ENCODE results near the gene ZBTB46. TPM values are rescaled to one million over a fixed set of nuclear protein-coding genes. Genes with fewer than 3 reads are reported as not detected.

ZBTB46 gene
- total and polyA plus RNA-seq, 10 of the 15 experiments (the other 5 are each of a cell fraction or from before 2014, with no cell fraction given): 0.15 to 0.92 (median 0.34) TPM

DNA sequence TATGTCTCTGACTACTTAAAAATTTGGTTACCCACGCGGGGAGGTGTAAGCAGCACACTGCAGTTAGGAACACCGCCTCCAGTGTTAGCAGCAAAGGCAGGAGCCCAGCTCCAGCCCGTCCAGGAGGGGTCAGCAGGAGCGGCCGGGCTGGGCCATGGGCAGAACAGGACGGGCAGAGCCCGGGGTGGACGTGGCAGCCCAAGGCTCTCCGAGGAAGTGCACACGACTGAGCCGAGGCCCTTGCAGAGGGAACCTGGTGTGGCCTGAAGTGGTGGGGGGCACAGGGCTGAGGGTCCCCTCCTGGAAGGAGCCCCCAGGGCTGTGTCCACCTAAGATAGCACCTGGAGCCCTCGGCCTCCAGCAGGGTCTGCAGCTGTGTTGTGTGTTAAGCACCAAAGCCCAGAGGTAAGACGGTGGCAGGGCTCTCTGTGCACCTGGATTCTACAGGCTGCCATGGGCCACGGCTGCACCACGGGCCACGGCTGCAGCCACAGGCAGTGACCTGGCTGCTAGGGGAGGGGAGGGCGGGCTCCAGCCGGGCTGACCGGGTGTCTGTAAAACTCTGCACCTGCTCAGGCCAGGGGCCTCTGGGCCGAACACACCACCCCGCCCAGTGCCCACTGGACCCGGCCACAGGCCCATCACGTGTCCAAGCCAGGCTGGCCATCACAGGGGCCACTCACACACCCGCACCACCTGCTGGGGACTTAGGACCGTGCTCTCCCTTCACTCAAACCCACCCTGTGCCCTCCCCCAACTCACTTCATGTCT is 84.9 kb downstream of the ZBTB46 start (continued):
- TF ChIP-seq, protein P1, sequence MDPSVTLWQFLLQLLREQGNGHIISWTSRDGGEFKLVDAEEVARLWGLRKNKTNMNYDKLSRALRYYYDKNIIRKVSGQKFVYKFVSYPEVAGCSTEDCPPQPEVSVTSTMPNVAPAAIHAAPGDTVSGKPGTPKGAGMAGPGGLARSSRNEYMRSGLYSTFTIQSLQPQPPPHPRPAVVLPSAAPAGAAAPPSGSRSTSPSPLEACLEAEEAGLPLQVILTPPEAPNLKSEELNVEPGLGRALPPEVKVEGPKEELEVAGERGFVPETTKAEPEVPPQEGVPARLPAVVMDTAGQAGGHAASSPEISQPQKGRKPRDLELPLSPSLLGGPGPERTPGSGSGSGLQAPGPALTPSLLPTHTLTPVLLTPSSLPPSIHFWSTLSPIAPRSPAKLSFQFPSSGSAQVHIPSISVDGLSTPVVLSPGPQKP (IDR thresholded peaks at IDR 0.05; ENCODE audit: low read depth, low read length): no peak

DNA sequence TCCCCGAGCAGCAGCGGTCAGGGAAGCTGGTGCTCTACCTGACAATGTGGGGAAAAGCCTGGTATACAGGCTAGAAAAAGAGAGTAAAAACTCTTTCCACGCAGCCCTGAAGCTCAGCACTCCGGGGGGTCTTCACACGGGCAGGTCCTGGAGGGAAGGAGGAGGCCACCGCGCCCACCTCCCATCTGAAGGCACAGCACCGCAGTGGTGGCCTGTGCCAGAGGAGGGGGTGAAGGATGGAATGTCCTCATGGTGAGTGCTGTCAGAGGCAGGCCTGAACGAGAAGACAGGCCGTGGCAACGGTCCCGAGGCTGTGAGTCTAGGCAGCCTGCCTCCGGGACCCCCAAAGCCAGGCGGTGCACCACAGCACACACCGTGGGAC is 85.6 kb downstream of the ZBTB46 start:
- no peak overlapping the region for H3K4me2 ChIP-seq (ENCODE audit: control insufficient read depth, insufficient read depth)
- no peaks in the 10 kb centered on the region for H4K20me1 ChIP-seq (ENCODE audit: control insufficient read depth, insufficient read depth)
- CTCF ChIA-PET: interaction anchor here (0.6 kb wide), 1 partner anchor 13 kb away, joined by 3 read pairs; no protein-coding TSS in a partner anchor
- no peaks in the 10 kb centered on the region for H3K9me3 ChIP-seq (replicated peaks; ENCODE audit: control insufficient read depth, insufficient read depth, low read length)
- H3K4me1 ChIP-seq (ENCODE audit: control insufficient read depth, insufficient read depth, low read length): peaks cover 8% of the 10 kb centered on the region; the same call in 1 of the 2 replicates
- H3K27me3 ChIP-seq (replicated peaks in 1 of 2; ENCODE audit: control insufficient read depth in 2 of 2, insufficient read depth in 2 of 2, low read length in 1 of 2): no peaks in the 10 kb centered on the region
- RAD21 ChIA-PET (ENCODE audit: unreplicated experiment): no interaction called here
- SMC1A ChIA-PET (ENCODE audit: uncharacterized antibody, unreplicated experiment): no interaction called here
- ATAC-seq: no peak
- POLR2A ChIA-PET: no interaction called here
- H3K36me3 ChIP-seq (ENCODE audit: control insufficient read depth in 2 of 2, insufficient read depth in 2 of 2, low read length in 1 of 2): peaks cover 0 to 4% of the 10 kb centered on the region in 2 experiments; a peak in 2 of 4 replicates
- peaks cover 5% of the 10 kb centered on the region for H3K79me2 ChIP-seq (ENCODE audit: control insufficient read depth, insufficient read depth, low read length)
- in situ Hi-C loops (cut with MboI) (no loop called here), intact Hi-C loops (cut with micrococcal nuclease; ENCODE audit: unreplicated experiment) (no loop called here)
- no peak overlapping the region for H3K27ac ChIP-seq (ENCODE audit: control insufficient read depth, insufficient read depth)
- WGBS (ENCODE audit: insufficient coverage, insufficient replicate concordance, low lambda C conversion rate, missing lambda C conversion rate): 79% methylated on average over 15 of the region's 15 CpGs
- no TSS peak for BruUV-seq (replicated peaks)
- H3K9ac ChIP-seq (ENCODE audit: control insufficient read depth, insufficient read depth, low read length): no peak overlapping the region
- H3K4me3 ChIP-seq: no peak overlapping the region
- no peak for DNase-seq (ENCODE audit: low read depth, low spot score)
- no peak overlapping the region for H2AFZ ChIP-seq (ENCODE audit: control insufficient read depth, low read depth, low read length)
- no peak for FAIRE-seq
- no peak for TF ChIP-seq TAF1 (IDR thresholded peaks at IDR 0.05; ENCODE audit: borderline replicate concordance, low read depth, low read length)
- TF ChIP-seq, protein P2, sequence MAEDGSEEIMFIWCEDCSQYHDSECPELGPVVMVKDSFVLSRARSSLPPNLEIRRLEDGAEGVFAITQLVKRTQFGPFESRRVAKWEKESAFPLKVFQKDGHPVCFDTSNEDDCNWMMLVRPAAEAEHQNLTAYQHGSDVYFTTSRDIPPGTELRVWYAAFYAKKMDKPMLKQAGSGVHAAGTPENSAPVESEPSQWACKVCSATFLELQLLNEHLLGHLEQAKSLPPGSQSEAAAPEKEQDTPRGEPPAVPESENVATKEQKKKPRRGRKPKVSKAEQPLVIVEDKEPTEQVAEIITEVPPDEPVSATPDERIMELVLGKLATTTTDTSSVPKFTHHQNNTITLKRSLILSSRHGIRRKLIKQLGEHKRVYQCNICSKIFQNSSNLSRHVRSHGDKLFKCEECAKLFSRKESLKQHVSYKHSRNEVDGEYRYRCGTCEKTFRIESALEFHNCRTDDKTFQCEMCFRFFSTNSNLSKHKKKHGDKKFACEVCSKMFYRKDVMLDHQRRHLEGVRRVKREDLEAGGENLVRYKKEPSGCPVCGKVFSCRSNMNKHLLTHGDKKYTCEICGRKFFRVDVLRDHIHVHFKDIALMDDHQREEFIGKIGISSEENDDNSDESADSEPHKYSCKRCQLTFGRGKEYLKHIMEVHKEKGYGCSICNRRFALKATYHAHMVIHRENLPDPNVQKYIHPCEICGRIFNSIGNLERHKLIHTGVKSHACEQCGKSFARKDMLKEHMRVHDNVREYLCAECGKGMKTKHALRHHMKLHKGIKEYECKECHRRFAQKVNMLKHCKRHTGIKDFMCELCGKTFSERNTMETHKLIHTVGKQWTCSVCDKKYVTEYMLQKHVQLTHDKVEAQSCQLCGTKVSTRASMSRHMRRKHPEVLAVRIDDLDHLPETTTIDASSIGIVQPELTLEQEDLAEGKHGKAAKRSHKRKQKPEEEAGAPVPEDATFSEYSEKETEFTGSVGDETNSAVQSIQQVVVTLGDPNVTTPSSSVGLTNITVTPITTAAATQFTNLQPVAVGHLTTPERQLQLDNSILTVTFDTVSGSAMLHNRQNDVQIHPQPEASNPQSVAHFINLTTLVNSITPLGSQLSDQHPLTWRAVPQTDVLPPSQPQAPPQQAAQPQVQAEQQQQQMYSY (CRISPR knock-in tag; IDR thresholded peaks at IDR 0.05): no peak
- no peak for TF ChIP-seq ZNF207 (IDR thresholded peaks at IDR 0.05; ENCODE audit: borderline replicate concordance)
- TF ChIP-seq, protein P3, sequence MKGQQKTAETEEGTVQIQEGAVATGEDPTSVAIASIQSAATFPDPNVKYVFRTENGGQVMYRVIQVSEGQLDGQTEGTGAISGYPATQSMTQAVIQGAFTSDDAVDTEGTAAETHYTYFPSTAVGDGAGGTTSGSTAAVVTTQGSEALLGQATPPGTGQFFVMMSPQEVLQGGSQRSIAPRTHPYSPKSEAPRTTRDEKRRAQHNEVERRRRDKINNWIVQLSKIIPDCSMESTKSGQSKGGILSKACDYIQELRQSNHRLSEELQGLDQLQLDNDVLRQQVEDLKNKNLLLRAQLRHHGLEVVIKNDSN (IDR thresholded peaks at IDR 0.05; ENCODE audit: borderline replicate concordance, extremely low read length, insufficient read depth, low read depth, low read length): no peak
- TF ChIP-seq, protein P4, sequence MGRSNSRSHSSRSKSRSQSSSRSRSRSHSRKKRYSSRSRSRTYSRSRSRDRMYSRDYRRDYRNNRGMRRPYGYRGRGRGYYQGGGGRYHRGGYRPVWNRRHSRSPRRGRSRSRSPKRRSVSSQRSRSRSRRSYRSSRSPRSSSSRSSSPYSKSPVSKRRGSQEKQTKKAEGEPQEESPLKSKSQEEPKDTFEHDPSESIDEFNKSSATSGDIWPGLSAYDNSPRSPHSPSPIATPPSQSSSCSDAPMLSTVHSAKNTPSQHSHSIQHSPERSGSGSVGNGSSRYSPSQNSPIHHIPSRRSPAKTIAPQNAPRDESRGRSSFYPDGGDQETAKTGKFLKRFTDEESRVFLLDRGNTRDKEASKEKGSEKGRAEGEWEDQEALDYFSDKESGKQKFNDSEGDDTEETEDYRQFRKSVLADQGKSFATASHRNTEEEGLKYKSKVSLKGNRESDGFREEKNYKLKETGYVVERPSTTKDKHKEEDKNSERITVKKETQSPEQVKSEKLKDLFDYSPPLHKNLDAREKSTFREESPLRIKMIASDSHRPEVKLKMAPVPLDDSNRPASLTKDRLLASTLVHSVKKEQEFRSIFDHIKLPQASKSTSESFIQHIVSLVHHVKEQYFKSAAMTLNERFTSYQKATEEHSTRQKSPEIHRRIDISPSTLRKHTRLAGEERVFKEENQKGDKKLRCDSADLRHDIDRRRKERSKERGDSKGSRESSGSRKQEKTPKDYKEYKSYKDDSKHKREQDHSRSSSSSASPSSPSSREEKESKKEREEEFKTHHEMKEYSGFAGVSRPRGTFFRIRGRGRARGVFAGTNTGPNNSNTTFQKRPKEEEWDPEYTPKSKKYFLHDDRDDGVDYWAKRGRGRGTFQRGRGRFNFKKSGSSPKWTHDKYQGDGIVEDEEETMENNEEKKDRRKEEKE (IDR thresholded peaks at IDR 0.05): no peak
- no peak for TF ChIP-seq IRF4 (IDR thresholded peaks at IDR 0.05; ENCODE audit: low read depth, low read length)
- TF ChIP-seq NFYB (IDR thresholded peaks at IDR 0.05; ENCODE audit: insufficient read depth, low read depth, low read length): no peak
- no peak for TF ChIP-seq ETV6 (conservative IDR thresholded peaks at IDR 0.05 in 1 of 2, IDR thresholded peaks at IDR 0.05 in 1 of 2; ENCODE audit: borderline replicate concordance in 1 of 2, low read depth in 1 of 2)

Data from GM12878 (cell line).